Epithelial cell of esophagus (primary cell): ENCODE data around the gene AP1S3.

ENCODE experiments used
- DNase-seq: peaks from one replicate; pipeline ENCODE4 v3.0.0; 2010; ENCODE audit warnings: low read depth
- H3K4me3 ChIP-seq: 2 replicates; pipeline ENCODE4 v1.5.1; 2011; ENCODE audit warnings: mild to moderate bottlenecking, low read length, control low read depth
- CTCF ChIP-seq: IDR thresholded peaks from 2 replicates; pipeline ENCODE4 v1.5.1; 2011; ENCODE audit warnings: low read depth, mild to moderate bottlenecking, low read length, control low read depth, inconsistent platforms; ENCODE audit not compliant: insufficient read depth; ENCODE audit errors: missing control alignments

Gene AP1S3

GRCh38 chr2:223852281-223852795, 15.0 kb upstream of the AP1S3 start:
- DNase-seq, result no peak
- no peak for TF ChIP-seq CTCF
- H3K4me3 ChIP-seq, result no peak overlapping the region

GRCh38 chr2:223847410-223847809, 10.0 kb upstream of the AP1S3 start:
- TF ChIP-seq CTCF, result no peak
- H3K4me3 ChIP-seq, result no peak overlapping the region
- DNase-seq, result no peak

- H3K4me3 ChIP-seq, result no peak overlapping the region
- TF ChIP-seq CTCF, result no peak
- DNase-seq, result peak; percentile 93
Measured at GRCh38 chr2:223846515-223846914, 9.1 kb upstream of the AP1S3 start.

- DNase-seq, result no peak
- no peak for TF ChIP-seq CTCF
- H3K4me3 ChIP-seq, result no peak overlapping the region
Measured at GRCh38 chr2:223841436-223842190, 4.2 kb upstream of the AP1S3 start.

GRCh38 chr2:223835701-223836532, 1.5 kb downstream of the AP1S3 start:
- peak overlapping the region; percentile 76 for H3K4me3 ChIP-seq
- no peak for TF ChIP-seq CTCF
- DNase-seq, result peak; percentile 70

GRCh38 chr2:223834431-223834830, 3.0 kb downstream of the AP1S3 start:
- DNase-seq, result peak; percentile 57
- no peak overlapping the region for H3K4me3 ChIP-seq
- no peak for TF ChIP-seq CTCF
